ENCODE measurements around the gene KLRC4.
"Not testable (repeated sequence)": the region's sequence is repeated elsewhere in the genome, so short reads cannot be mapped to it uniquely, and the experiment has no call there.

The KLRC4 gene

GRCh38 chr12:10368206-10369171 lies 41.1 kb downstream of the KLRC4 start:
- no peak for DNase-seq (ENCODE audit: low read depth)

GRCh38 chr12:10367714-10368113 lies 41.8 kb downstream of the KLRC4 start:
- DNase-seq (ENCODE audit: low read depth) = not testable (repeated sequence)

- no peak for DNase-seq (ENCODE audit: low read depth)
Measured at GRCh38 chr12:10366875-10367274, 42.7 kb downstream of the KLRC4 start.

- no peak for DNase-seq (ENCODE audit: low read depth)
Measured at GRCh38 chr12:10365696-10366405, 43.7 kb downstream of the KLRC4 start.

GRCh38 chr12:10364815-10365622 lies 44.5 kb downstream of the KLRC4 start:
- no peak for DNase-seq (ENCODE audit: low read depth)

- no peak for DNase-seq (ENCODE audit: low read depth)
Measured at GRCh38 chr12:10363914-10364814, 45.4 kb downstream of the KLRC4 start.

GRCh38 chr12:10363658-10363913 lies 46.0 kb downstream of the KLRC4 start:
- no peak for DNase-seq (ENCODE audit: low read depth)

GRCh38 chr12:10362828-10363657 lies 46.5 kb downstream of the KLRC4 start:
- DNase-seq (ENCODE audit: low read depth) = no peak

GRCh38 chr12:10362325-10362724 lies 47.2 kb downstream of the KLRC4 start:
- no peak for DNase-seq (ENCODE audit: low read depth)

GRCh38 chr12:10361622-10362021 lies 47.9 kb downstream of the KLRC4 start:
- DNase-seq (ENCODE audit: low read depth) = no peak

- no peak for DNase-seq (ENCODE audit: low read depth)
Measured at GRCh38 chr12:10361084-10361483, 48.5 kb downstream of the KLRC4 start.

- DNase-seq (ENCODE audit: low read depth) = no peak
Measured at GRCh38 chr12:10358969-10359368, 50.6 kb downstream of the KLRC4 start.

- no peak for DNase-seq (ENCODE audit: low read depth)
Measured at GRCh38 chr12:10358131-10358530, 51.4 kb downstream of the KLRC4 start.

Measured in non-pigmented ciliary epithelial cell (primary cell).